Right lung (tissue), 5 donors: ENCODE measurements around the gene KPNA5. TPM values are rescaled to one million over a fixed set of nuclear protein-coding genes. Genes with fewer than 3 reads are reported as not detected.
A peak's percentile ranks its signal among the peaks of the same experiment; 100 is the strongest.
"Not testable (repeated sequence)": the region's sequence is repeated elsewhere in the genome, so short reads cannot be mapped to it uniquely, and the experiment has no call there.

ENCODE experiments used
- DNase-seq, 2 donors: peaks; one replicate each; pipeline ENCODE4 v3.0.0-alpha.2; 2013
- polyA plus RNA-seq, 5 donors: library from polyadenylated mRNA; unstranded; fragments of 120-200 nt; gene quantifications; one replicate each; pipeline versions ENCODE4 v1.2.1 to v1.2.3, GENCODE V29; 2013; ENCODE audit warnings: inconsistent platforms in 1 of 5, low replicate concordance in 1 of 5; ENCODE audit not compliant: insufficient read length in 5 of 5, insufficient read depth in 1 of 5

The KPNA5 gene
- polyA plus RNA-seq, 5 donors, result 16.2 to 32.8 (median 30.4) TPM

DNA sequence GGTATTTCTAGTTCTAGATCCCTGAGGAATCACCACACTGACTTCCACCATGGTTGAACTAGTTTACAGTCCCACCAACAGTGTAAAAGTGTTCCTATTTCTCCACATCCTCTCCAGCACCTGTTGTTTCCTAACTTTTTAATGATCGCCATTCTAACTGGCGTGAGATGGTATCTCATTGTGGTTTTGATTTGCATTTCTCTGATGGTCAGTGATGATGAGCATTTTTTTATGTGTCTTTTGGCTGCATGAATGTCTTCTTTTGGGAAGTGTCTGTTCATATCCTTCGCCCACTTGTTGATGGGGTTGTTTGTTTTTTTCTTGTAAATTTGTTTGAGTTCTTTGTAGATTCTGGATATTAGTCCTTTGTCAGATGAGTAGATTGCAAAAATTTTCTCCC is 12.3 kb downstream of the KPNA5 start:
- DNase-seq, result not testable (repeated sequence)

DNA sequence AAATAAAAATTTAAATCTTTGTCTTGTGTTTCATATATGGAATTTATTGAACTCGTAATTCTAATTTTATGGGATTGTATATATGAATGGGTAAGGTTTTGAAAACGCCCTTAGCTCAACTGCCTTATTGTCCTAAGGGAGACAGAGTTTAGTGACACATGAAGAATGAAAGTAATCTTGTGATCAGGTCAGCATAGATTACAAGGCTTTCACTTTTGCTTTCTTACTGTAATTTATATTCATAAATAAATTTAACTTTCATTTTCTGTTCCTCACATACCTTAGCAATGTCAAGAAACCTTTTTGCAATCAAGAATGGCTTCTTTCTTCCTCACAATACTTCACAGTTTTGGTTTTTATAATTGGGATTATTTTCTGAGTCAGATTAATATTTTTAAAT is 14.4 kb downstream of the KPNA5 start:
- no peak for DNase-seq

DNA sequence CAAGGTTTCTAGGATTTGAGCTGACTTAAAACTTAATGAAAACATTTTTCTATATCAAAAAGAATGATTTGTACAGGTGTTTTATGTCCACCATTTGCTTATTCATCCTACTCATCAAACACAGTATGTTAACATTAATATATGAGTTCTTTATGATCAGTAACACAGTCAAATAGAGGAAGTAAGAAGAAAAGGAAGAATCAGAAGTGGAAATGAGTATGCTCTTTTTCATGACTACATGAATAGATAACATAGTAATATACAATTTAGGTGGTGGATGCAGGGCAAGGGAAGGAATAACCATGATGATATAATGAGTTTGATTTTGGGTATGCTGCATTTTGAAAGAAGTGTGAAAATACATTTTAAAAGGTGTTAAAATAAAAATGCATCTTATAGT is 16.5 kb downstream of the KPNA5 start:
- DNase-seq, result no peak

DNA sequence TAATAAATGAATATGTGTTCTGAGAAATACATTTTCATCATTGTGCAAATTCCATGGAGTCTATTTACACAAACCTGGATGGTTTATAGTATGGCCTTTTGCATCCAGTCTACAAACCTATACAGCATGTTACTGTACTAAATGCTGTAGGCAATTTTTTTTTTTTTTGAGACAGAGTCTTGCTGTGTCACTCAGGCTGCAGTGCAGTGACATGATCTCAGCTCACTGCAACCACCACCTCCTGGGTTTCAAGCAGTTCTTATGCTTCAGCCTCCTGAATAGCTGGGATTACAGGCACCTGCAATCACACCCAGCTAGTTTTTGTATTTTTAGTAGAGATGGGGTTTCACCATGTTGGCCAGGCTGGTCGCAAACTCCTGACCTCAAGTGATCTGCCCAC is 22.9 kb downstream of the KPNA5 start:
- not testable (repeated sequence) for DNase-seq

DNA sequence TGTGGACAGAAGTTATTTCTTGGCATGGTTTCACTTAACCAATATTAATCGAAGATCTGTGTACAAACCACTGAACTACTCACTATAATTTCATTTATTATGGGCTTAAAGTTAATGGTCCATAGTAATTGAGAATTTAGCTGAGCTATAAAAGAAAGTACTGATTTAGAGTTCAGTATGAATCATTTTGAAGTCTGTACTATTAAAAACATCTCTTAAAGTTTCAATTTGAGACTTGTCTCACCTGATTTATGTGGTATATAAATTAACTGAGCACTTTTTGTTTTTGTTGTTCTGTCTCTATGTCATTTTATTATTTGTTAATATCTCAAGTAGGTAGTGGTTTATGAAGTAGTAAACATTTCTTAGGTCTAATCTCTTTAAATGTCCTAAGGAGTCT is 24.9 kb downstream of the KPNA5 start:
- no peak for DNase-seq

DNA sequence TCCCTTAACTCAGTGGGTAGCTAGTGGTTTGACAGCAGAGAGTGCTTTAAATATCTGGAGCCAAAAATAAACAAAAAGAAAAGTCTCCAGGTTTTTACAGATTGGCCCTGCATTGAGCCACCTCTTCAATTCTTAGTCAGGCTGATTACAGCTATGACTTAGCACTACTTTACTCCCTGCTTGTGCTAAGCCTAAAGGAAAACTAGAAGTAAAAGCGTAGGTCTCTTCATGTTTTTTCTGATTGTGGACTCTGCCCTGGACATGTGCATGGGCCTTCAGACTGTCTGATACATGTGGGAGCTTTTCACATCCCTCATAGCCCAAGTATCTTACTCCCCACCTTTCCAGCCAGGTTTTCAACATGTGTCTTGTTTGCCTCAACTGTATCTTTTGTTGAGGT is 33.3 kb downstream of the KPNA5 start:
- no peak for DNase-seq

DNA sequence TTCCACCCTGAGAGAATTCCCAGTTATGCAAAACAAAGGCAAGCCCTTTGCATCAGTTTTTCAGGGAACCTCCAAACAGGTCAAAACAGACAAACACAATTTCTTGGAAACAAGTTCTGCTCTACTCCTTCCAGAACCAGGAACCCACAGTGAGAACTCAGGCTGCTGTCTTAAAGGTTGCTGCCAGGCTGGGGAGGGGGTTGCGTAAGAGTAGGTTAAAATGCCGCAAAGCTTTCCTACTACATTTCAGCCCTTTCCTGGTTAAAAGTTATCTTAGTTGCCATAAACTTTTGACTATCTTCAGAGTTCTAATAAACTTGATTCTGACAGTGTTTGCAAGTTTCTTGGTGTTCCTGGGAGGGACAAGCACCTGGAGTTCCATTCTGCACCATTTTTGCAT is 33.8 kb downstream of the KPNA5 start:
- no peak for DNase-seq

DNA sequence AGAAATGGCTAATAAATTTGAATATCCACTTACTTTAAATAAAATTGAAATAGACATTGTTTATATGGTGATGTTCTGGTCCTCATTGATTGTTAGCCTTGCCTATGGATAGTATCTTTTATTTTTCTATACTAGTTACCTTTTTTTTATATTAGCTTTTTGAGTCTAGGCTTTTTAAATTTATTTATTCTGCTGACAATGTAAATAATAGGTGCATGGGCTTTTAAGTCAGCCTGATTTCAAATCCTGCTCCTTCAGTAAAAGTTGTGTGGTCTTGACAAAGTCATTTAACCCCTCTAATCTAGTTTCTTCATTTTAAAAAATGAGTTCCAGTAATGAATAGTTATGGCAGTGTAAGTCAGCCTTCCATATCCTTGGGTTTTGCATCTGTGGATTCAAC is 45.9 kb downstream of the KPNA5 start:
- DNase-seq, result no peak

DNA sequence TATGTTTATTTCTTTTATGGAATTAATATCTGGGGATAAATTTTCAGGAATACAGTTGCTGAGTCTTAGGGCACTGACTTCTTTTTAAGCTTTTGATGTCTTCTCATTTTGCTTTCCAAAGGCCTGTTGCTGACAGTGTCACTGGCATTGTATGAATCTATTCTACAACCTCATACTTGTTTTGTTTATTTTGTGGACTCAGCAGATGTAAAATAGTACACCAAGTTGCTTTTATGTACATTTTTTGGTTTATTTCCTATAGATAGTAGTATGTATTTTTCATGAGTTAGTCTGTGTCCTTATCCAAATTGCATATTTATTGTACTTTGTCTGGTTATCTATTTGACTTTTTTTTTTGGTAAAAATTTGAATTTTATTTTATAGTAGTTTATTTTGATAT is 49.5 kb downstream of the KPNA5 start:
- no peak for DNase-seq

DNA sequence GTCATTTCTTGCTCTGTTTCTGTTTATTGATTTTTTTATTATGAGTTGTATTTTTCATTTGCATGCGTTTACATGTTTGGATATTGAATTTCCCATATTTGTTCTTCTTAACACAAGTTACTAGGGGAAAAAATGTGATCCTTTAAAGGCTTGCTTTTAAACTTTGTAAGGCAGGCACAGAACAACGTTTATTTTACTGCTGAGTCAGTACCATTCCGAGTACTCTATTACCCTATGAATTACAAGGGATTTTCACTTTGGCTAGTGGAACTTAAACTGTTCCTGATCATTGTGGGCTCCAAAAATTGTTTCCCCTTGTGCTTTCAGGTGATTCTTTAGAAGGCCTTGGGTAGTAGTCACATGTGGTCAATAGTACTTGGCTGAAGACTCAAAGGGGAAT is 56.0 kb downstream of the KPNA5 start:
- no peak for DNase-seq

DNA sequence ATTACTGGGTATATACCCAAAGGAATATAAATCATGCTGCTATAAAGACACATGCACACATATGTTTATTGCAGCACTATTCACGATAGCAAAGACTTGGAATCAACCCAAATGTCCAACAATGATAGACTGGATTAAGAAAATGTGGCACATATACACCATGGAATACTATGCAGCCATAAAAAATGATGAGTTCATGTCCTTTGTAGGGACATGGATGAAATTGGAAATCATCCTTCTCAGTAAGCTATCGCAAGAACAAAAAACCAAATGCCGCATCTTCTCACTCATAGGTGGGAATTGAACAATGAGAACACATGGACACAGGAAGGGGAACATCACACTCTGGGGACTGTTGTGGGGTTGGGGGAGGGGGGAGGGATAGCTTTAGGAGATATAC is 59.5 kb downstream of the KPNA5 start:
- not testable (repeated sequence) for DNase-seq

DNA sequence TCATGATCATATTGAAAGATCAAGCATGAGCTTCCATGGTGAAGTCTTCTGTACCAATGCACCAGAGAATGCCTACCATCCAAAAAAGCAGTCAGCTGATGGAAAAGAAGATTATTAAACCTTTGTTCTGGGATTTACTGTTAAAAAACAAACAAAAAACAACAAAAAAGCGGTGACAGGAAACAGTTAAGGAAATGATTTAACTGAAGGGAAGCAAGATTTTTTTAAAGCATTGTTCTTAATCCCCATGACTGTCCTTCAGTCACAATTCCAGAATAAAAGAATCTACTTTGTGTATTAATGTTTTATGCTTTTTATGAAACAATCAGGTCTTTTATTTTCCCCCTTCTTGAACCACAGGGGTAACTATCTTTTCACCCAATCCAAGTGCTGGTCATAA is 60.6 kb downstream of the KPNA5 start:
- DNase-seq, result no peak

DNA sequence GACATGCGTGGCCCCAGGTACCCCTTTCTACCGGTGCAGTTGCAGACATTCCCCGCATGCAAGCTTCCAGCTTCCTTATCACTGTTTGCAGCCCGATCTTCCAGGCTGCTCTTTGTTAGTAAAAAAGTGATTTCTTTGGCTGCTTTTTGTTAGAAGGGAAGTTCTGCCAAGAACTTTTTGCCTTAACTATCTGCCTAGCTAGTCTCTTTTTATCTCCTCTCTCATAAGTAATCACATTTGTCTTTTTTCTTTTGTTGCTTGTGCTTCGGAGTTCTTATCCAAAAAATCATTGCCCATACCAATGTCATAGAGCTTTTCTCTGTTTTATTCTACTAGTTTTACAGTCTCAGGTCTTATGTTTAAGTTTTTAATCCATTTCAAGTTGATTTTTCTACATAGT is 64.2 kb downstream of the KPNA5 start:
- no peak for DNase-seq

DNA sequence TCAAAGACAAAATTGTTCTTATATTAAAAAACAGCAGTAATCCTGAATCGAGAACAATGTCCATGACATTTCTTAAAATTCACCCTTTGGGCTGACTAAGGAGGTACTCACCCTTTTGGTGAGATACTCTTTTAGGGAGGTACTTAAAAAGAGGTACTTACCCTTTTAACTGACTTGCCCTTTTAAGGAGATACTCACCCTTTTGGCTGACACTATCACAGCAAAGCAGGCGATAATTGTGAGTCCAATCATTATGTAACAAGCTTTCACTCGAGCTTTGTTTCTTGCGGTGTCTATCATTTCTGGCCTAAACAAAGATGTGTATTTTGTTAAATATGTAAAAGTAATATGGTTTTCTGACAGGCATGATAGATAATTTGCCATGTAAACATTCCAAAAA is 80.8 kb downstream of the KPNA5 start:
- DNase-seq, result no peak

DNA sequence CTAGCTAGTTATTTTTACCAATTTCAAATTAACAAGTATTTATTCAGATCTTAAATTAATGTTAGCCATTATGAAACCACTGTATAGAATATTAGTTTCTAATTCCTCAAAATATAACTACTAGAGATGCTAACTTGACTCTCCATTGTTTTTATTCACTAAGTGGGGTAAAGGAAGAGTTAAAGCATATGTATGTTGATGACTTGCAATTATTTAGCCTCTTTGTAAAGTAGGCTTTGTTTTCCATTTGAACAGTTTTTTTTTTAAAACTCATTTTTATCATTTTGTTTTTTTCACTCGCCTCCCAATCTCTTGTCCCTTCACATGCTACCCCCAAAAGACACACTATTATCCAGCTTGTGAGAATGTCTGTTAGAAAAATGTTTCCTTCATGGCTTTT is 81.2 kb downstream of the KPNA5 start:
- no peak for DNase-seq

DNA sequence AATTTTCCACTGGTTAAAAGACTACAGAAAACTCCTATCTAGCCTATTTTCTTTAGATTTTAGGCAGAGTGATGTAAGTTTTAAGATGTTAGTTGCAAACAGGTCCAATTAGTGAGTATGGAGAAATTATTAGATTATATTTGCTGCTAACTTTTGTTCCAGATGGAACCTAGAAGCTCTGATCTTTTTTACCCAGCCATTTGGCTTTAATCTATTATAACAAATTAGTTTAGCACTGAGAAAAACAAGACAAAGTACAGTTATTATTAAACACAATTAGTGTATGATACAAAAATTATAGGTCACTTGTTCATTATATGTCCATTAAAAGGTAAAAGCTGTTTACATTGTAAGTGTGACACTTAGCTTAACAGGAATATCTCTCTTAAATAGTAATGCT is 82.0 kb downstream of the KPNA5 start:
- no peak for DNase-seq

DNA sequence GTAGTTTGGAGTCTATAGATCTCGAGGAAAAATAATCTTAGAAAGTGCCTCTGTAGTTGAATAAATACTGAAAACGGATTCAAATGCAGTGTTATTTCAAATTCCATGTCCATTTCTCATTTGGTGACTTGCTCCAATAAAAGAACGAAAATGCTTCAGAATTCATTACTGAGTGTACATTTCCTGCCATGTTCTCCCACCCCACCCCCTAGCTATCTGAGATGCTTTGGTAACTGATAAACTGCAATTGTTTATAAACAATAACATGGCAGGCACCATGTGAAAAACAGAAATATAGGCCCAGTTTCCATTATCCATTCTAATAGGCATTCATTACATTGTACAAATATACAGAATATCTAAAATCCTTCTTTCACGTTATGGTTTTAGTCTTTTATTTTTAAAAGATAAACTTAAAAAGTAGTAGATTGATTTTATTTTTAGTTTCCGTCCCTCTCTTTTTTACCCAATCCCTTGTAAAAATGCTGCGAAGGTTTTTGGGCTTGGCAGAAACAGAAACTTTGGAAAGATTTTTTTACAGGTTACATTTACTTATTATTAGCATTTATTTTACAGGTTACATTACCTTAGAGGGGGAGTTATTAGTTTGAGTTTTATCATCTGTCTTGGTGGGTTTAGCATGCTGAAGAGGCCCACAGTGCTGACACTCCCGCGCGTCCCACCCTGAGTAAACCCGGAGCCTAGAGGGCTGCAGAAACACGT is 83.1 kb downstream of the KPNA5 start:
- DNase-seq, result peak in 1 of 2 donors; percentile 48

DNA sequence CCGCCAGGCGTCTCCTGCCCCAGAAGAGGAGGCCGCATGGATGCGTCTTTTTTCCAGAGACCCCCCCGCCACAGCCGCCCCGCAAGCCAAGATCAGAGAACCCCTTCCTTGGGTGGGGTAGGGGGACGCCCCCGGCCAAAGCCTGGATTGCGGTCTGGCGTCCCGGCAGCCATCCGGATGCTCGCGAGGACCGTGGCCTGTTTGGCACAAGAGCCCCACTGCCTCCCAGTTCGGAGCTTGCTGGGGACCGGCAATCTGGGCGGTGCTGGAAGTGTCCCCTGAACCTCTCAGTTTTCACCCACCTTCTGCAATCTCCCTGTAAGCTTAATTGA is 83.6 kb downstream of the KPNA5 start:
- DNase-seq, result peak; percentile 55 to 66

DNA sequence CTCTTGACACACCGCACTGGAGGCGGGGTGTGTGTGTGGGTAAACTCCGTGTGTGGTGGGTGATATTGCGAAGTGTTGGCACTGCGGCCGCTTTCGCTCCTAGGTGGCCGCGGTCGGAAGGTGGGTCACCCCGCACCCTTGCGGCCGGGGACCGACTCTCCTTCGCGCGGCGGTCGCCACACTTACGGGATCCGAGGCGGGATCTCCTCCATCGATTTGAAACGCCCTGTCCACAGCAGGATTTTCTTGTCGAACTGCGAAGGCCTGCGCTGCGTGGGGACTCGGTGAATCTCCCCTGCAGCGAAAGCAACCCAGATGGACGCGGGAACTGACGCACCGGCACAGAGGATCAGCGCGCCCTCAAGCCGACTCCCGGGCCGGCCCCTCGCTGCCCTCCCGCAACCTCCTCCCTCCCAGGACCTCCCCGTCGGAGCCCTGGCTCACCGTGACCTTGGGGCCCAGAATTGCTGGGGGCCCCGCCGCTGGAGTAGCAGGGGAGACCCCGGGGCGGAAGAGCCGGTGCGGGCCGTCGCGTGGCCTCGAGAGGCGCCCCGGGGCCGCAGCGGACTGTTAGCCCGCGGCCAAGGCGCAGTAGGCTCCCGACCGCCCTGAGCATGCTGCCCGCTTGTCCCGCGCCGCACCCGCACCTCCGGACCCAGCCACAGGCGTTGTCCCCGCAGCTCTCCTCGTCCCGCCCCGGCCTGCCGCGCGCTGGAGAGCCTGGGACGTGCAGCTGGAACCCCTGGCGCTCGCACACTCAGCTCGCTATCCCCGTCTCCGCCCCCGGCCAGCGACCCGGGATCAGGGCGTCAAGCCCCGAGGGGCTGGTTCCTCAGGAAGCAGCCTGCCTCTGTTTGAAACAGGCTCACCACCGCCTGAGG is 84.2 kb downstream of the KPNA5 start, which contains the start of gene FAM162B:
TSS of gene FAM162B (minus strand) at position 759 of the 881 bp plus-strand sequence. CDS start at position 616, 143 bp downstream.
- DNase-seq, result peak; percentile 68 to 80

DNA sequence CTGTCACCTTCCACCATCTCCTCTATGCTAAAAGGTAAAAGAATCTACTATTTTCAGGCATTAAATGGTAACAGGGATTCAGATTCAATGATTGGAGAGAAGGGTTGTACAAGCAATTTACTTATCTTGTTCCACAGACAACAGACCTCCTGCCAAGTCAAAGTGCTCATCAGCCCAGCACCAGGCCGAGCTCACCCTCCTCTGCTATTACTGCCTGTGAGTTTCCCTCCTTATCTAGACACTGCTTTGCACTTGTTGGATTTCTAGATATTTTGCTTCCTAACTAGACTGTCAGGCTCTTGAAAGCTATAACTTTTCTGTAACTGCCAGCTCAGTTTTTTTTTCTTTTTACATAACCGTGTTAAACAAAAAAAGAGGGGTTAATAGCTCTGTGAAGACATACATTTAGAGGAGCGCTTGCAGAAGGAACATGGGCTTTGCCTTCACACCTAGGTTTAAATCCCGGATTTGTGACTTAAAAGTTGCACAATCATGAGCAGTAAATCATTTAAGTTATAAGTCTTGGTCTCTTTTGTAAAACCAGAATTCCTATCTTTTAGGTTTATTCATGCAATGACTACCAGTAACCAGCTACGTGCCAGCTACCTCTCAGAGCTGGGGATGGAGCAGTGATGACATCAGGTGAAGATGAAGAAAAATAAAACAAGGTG is 85.6 kb downstream of the KPNA5 start:
- DNase-seq, result no peak

DNA sequence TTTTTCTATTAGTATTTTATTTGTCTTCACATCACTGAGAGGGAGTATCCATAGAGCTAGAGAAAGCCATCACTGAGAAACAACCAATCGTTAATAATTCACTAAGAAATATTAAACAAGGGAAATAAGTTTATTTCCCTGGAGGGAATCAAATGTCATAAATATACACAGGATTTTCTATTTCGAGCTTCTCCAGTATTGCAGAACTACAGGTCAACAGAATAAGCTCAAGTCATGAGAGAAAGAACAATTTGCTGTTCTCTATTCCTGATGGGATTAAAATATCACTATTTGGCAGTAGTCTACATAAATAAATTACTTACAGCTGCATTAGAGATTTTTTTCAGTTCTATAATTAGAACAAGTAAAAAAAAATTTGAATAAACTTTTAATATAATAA is 86.7 kb downstream of the KPNA5 start:
- DNase-seq, result no peak

DNA sequence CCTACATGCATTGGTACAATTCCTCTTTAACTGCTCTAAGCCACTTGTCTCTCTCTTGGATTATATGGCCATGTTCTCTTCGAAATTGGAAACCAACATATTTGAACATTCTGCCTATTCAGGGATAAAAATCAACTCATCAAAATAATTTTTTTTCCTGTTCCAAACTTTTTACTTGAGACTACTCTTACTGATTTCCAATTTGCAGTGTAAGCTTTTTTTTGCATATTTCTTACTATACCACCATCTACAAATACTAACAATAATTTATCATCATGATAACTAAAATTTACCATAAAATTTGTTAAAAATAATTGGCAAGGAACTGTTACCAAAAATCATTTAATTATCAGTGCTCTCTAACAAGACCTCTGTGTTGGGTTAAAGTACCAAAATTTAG is 91.4 kb downstream of the KPNA5 start:
- DNase-seq, result no peak

DNA sequence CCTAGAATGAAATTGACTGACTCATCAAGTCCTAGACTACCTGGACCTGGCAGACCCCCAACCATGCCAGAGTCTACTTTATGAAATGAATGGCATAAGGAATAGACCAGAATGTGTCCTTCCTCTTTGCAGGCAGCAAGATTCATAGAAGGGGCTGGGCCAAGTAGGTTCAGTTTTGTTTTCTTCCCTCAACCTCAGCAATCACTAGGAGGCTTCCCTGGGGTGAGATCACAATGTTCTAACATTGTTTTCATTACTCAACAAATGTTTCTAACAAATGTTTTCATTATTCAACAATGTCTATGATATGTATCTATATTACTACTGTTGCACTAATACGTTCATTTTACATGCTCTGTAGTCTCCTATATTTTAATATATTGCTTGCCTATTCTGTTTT is 92.9 kb downstream of the KPNA5 start:
- DNase-seq, result no peak
